Uterus (tissue), 2 donors: ENCODE results near the gene NCS1.

Experiments used
- POLR2A ChIP-seq, 2 donors: fragments of 450-650 bp; IDR thresholded peaks; one replicate each; pipeline ENCODE4 v1.6.1; 2016; ENCODE audit warnings: antibody characterized with exemption in 2 of 2, mild to moderate bottlenecking in 1 of 2, moderate library complexity in 1 of 2
- TF ChIP-seq, protein P1 (sequence below), 4 experiments: fragments of 200-600 bp in 2 of 4; fragments of 450-650 bp in 2 of 4; sonication (generic) in 2 of 4; IDR thresholded peaks; one replicate each; pipeline ENCODE4 v1.5.1; 2016 to 2019; ENCODE audit warnings: antibody characterized with exemption in 4 of 4, mild to moderate bottlenecking in 2 of 4, moderate library complexity in 1 of 4

DNA sequence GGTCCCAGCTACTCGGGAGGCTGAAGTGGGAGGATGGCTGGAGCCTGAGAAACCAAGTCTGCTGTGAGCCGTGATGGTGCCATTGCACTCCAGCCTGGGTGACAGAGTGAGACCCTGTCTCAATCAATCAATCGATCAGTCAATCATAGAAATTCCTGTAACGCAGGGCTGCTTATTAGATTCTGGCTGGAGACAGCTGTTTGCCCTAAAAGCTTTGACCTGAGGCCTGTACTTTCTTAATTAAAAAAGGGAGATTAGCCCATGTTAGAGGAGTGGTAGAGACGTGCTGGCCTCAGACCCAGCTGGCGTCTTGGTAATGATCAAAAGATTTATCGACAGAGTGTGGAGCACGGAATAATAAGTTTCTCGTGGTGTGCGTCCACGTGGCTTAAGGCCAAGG is 52.9 kb downstream of the NCS1 start:
- TF ChIP-seq, protein P1, sequence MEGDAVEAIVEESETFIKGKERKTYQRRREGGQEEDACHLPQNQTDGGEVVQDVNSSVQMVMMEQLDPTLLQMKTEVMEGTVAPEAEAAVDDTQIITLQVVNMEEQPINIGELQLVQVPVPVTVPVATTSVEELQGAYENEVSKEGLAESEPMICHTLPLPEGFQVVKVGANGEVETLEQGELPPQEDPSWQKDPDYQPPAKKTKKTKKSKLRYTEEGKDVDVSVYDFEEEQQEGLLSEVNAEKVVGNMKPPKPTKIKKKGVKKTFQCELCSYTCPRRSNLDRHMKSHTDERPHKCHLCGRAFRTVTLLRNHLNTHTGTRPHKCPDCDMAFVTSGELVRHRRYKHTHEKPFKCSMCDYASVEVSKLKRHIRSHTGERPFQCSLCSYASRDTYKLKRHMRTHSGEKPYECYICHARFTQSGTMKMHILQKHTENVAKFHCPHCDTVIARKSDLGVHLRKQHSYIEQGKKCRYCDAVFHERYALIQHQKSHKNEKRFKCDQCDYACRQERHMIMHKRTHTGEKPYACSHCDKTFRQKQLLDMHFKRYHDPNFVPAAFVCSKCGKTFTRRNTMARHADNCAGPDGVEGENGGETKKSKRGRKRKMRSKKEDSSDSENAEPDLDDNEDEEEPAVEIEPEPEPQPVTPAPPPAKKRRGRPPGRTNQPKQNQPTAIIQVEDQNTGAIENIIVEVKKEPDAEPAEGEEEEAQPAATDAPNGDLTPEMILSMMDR (IDR thresholded peaks at IDR 0.05), result no peak
- TF ChIP-seq POLR2A (IDR thresholded peaks at IDR 0.05), result no peak
